ENCODE measurements around the gene KIAA1671.
"Not testable (repeated sequence)": the region's sequence is repeated elsewhere in the genome, so short reads cannot be mapped to it uniquely, and the experiment has no call there.

KIAA1671 gene

DNA sequence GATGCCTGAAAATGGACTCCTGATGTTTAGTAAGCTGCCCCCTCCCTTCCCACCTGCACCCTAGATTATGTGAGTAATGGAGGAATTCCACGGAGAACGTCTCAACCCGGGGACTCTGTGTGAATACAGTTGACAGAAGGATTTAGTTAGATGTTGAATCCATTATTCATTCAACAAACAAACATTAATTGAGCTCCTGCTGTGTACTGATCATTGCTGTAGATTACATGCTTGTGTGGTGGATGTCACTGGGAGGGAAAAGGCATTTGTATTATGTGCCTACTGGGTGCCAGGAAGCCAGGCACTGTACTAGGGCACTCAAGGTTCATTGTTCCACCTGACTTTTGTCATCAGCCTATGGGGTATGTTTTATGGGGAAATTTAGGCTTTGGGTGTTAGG lies 224.3 kb downstream of the KIAA1671 start:
- DNase-seq: no peak

DNA sequence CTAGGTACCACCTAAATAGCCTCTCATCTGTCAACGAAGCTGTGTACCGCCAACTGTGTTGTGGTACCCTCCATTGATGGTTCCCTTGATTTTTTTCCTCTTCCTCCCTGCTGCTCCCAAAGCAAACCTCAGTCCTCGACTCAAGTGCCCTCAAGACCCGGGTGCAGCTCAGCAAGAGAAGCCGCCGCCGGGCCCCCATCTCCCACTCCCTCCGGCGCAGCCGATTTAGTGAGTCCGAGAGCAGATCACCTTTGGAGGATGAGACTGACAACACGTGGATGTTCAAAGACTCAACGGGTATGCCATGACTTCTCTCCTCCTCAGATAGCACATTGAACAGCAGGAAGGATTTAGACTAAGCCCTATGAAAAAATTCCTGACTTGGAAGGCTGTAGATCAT lies 224.7 kb downstream of the KIAA1671 start:
- DNase-seq: no peak

DNA sequence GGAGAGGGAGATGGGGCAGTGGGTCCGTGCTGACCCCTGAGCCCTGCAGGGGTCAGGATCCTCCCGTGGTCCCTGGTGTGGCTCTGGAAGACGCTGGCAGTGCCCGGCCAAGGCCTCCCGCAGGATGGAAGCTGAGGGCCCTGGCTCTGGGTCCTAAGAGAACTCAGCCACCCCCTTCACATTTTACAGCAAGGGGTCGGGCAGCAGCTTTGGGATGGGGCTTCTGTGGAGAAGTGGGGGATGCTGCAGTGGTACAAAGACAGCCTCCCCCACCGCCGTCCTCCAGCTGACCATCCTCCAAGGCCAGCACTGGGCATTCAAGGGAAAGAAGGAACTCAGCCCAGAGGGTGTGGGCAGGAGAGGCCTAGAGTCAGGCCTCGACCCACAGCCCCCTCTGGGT lies 225.4 kb downstream of the KIAA1671 start:
- DNase-seq: no peak

DNA sequence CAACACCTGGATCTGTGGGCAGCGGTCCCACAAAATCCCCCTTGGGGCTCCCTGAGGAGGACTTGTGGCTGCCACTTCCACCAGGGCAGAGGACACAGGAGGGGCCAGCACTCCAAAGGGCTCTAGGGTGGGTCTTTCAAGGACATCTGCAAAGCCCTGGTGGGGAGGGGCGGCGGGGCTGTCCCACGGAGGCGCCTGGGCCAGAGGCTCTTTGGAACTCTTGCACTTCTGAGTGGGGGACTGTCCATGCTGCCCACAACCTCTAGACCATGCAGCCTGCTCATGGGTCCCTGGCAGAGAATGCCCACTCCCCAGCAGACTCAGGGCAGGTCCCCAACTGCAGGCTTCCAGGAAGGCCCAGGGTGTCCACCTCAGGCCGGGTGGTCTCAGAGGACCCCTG lies 225.8 kb downstream of the KIAA1671 start:
- DNase-seq: not testable (repeated sequence)

DNA sequence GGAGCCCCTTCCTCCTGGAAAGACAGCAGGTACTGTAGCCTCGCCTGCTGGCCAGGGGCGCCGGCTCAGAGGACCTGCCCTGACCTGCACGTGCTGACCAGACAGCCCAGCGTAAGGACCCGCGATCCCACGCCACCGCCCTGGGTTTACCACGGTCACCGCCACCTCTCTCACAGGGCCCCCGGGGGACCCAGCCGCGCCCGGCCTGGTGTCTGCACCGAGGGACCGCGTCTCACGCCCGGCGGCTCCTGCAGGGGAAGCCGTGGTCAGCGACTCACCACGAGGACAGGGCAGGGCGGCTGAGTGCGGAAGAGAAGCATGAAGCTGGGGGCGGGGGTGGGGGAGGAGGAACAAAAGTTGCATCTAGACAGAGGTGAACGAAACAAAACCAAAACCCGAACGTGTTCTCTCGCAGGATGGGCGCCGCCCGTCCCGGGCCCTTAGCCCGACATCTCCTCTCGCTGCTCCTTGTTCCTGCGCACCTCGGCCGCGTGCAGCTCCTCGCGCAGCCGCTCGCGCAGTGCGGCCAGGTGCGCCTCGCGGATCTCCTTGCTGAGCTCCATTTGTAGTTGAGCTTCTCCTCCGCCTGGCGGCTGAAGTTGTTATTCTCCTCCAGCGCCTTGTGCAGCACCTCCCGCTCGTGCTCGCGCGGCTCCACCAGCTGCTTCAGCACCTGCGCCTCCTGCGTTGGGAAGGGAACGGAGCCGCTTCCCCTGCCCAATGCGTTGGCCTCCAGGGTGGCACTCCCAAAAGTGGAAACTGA lies 226.5 kb downstream of the KIAA1671 start:
- not testable (repeated sequence) for DNase-seq

DNA sequence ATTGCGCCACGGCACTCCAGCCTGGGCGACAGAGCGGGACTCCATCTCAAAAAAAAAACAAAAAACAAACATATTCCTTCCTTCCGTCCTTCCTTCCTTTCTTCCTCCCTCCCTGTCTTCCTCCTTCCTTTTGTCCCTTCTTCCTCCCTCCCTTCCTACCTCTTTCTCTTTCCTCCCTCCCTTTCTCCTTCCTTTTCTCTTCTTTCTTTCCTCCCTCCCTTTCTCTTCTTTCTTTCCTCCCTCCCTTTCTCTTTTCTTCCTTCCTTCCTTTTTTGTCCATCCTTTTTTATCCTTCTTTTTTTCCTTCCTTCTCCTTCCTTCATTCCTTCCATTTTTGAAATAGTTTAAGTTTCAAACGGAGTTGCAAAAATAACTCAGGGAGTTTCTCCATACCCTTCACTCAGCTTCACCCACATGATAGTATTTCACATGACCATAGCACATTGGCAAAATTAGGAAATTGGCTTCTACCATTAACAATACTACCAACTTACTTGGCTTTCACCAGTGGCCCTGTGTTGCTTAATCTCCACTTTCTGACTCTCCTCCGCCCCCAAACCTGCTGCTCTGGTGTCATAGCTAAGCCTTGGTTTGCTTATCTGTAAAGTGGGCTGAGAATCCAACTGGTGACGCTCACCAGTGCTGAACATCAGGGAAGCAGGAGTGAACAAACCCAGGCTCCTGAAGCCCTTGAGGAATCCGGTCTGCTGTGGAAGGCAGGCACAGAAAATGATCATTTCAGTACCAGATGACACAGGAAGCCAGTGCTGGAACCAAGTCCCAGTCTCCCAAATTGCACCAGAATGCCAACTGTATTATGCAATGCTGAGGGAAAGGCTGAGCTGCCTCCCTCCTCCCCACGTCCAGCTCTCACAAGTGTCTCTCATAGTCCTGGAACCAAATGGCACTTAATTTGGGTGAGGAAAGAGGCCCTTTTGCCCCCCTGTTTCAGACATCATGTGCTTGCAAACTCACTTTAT lies 229.9 kb downstream of the KIAA1671 start:
- DNase-seq: no peak

DNA sequence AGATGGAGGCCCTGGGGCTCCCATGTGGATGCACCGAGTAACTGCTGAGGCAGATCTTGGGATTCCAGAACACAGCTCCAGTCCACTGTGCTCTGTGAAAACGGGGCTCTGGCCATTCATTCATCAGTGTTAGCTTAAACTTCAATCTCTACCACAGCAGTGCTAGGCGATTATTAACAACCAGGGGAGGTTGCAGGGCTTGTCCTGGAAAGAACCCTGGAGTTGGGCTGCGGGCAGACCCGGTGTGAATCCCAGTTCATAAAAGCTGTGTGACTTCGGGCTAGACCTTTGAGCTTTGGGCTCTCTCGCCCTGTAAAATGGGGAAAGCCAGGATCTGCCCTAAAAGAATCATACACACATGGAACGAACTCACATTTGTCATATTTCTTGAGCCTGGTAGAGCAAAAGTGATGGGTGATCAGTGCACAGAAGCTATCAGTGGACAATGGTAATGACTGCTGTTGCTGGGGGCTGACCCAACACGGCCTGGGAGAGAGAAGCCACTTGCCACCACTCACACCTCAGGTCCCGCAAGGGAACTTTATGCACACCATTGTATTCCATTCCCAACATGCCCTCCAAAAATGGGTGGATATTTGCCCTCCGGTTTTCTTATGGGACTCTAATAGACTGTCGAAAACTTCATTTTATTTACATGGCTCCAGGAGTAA lies 231.6 kb downstream of the KIAA1671 start:
- DNase-seq: no peak

DNA sequence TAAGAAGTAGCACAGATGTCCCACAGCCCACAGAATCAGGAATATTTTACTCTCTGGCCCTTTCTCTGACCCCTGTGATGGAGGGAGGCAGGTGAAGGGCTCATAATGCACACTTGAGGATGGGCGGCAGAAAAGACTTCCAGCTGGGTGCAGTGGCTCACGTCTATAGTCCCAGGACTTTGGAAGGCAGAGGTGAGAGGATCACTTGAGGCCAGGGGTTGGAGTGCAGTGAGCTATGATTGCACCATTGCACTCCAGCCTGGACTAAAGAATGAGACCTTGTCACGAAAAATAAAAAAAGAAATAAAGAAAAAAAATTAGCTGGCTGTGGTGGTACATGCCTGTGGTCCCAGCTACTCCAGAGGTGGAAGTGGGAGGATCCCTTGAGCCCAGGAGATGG lies 233.6 kb downstream of the KIAA1671 start:
- DNase-seq: no peak

DNA sequence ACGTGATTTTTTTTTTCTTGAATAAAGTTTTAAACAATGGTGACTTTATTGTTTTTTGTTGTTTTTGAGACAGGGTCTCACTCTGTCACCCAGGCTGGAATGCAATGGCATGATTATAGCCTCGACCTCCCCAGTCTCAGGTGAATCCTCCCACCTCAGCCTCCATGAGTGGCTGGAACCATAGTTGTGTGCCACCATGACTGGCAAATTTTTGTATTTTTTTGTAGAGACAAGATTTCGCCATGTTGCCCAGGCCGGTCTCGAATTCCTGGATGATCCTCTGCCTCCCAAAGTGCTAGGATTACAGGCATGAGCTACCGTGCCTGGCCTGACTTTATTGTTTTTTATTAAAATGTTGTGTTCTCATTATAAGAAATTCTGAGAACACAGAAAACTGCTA lies 235.0 kb downstream of the KIAA1671 start:
- no peak for DNase-seq

DNA sequence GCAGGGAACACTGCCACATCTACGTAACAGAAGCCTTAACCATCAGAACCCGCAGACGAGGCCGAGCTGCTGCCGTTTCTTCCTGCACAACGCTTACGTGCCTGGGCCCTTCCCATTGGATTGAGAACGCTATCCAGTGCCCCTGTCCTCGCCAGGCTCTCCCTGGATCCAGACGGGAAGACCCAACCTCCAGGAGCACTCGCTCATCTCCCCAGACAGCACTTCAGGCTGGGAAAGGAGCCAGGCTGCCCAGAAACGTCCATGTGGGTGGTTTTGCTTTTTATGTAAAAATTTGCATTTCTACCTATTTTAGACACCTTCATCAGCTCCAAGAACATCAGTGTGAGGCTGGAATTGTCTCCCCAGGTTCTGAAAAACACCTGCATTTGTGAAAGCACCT lies 239.9 kb downstream of the KIAA1671 start:
- no peak for DNase-seq

DNA sequence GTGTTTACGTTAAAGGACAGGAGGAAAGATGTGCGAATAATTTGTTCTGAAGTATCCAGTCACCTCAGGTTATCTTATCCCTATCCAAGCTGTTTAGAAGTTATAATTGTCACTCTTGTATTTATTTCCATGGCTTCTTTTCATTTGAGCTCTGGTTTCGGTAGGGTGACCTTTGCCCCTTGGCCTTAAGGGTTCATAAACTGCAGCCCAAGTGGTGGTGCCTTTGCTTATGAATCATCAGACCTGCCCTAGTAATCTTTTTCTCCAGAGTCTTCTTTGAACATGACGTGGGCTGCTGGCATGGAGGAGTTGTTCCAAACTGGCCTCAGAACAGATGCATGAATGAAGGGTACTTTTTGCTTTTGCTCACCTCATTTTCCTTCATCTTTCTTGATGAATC lies 240.6 kb downstream of the KIAA1671 start:
- no peak for DNase-seq

DNA sequence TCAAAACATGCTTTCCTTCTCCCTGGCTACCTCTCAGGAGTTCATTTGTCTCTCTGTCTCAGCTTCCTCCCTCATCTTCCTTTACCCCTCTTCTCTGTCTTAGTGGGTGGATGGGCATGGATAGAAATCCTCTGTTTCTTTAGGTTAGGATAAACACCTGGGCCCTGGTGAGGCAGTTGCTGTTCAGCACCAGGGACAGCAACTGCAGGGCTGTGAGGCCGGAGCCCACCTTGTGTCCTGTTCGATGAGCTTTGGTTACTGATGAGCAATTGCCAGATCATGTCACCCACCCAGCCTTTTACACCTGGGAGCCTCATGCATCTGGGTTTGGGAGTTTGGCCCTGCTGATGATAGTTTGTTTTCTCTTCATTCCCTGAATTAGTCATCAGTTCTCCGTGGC lies 241.0 kb downstream of the KIAA1671 start:
- DNase-seq: no peak

DNA sequence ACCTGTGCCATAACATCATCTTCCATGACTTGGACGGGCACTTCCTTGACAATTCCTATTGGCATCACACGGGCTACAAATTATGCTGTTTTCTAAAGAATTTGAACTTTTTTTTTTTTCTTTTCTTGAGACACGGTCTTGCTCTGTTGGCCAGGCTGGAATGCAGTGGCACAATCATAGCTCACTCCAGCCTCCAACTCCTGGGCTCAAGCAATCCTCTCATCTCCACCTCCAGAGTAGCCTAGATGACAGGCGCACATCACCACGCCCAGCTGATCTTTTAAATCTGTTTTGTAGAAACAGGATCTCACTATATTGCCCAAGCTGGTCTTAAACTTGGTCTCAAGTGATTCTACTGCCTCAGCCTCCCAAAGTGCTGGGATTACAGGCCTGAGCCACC lies 243.8 kb downstream of the KIAA1671 start:
- no peak for DNase-seq

DNA sequence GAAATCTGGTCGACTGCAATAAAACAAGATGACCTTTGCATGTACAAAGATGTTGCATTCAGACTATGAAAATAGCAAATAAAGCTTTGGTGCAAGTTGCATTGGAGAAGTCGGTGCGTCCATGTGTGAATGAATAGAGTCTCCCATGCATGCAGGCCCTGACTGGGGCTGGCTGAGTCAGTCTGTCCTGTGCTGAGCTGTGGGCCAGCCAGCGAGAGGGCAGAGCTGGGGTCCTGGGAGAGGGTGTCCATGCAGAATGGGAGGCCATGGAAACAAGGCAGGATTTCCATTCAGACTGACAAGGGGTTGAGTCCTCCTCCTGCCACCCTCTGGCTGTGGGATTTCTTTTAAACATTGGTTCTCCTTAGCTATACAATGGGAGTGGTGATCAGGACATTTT lies 244.8 kb downstream of the KIAA1671 start:
- DNase-seq: no peak

DNA sequence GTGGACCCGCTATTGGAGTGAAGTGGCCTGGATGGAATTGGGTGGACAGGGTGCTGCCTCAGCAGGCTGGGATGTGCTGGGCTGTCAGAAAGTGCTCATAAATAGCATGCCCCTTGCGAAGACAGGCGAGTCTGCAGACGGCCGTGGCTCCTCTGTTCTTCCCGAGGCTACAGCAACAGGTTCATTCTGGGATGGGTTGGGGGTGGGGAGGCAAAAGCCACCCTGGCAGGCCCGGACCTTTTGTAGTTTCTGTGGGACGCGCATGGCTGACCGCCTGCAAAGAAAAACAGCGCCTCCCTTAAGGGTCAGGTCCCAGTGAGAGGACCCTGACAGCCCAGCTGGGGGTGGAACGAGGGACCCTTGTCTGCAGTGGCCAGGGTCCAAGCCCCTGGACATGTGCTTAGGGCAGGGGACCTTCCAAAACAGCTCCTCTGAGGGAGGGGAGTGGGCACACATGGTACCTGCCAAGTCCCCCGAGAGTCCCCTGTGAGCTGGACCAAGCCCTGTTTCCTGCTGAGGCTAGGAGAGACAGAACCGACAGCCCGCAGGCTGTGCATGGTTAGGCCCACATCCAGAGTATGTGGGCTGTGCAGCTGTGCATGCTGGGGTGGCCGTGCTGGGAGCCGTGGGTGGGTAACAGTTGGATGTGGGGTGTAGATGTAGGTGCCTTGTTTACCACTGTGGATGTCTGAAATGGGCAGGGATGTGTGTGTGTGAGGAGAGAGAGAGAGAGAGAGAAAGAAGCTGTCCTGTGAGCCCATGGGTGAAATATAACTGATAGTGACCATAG lies 247.4 kb downstream of the KIAA1671 start, which contains the start of gene CRYBB3:
CRYBB3 (plus strand) TSS at position 128 of the 790 bp plus-strand sequence. CDS start 1,539 bp downstream, outside the sequence.
- DNase-seq: no peak

DNA sequence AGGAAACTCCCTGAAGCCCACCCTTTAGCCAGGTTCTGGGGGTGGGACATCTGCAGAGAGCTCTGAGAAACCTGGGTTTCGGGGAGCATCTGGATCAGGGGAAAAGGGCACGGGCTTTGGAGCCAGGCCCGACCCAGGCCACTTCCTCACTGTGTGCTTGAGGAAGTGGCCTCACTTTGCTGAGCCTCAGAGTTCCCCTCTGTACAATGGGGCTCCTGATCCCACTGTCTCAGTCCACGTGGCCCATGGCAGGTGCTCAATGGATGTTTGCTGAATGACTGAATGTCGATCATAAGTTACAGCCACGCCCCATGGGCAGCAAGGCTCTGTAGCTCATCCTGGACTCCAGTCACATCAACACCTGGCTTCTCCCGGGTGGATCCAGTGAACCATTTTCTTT lies 248.5 kb downstream of the KIAA1671 start:
- no peak for DNase-seq

DNA sequence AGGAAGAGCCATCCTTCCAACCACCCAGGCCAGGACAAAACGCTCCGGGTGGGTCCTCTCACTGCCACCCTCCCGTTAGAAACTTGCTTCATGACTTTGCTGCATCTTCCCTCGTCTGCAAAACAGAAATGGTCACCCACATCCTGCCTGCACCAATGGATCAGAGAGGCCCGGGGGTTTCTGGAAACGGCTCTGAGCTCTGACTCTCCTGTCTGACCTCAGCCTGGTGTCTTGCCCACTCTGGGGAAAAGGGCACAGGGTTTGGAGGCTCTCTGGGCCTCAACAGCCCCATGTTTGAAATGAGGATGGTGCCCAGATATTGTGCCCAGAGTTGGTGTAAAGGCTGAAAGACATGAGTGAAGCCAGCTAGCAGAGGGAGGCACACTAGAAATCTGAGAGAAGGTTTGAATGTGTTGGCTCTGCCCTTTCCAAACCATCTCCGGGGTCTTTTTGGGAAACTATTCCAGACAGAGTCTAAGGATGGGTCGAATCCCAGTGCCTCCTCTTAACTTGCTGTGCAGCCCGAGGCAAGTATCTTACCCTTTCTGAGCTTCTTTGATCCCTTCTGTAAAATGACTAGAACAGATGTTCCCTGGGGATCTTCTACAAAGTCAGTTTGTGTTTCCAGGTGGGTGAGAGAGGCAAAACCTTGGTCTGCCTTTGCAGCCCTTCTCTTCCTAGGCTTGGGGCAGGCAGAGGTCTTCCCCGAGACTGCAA lies 249.2 kb downstream of the KIAA1671 start:
- DNase-seq: no peak

DNA sequence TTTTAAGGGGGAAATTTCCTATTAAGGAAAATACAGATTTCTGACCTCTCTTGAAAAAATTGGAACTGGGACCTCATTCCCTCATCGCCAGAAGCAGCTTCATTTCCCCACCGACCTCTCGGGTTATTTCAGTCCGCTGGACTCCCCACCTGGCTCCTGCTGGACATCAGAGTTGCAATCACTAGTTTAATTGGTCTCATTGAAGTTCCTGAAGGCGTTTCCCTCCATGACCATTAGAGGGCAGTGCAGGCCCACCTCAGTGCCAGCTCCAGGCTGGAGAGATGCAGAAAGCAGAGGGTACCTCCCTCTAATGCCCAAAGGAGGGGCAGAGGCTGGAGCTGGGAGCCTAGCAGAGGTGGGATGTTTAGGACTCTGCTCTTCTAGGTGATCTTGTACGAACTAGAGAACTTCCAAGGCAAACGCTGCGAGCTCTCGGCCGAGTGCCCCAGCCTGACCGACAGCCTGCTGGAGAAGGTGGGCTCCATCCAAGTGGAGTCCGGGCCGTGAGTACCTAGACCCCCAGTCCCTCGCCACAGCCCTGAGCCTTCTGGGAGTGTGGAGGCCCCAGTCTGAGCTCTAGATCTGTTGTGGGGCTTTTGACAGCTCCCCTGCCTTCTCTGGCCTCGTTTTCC lies 249.9 kb downstream of the KIAA1671 start:
- peak; percentile 22 for DNase-seq

DNA sequence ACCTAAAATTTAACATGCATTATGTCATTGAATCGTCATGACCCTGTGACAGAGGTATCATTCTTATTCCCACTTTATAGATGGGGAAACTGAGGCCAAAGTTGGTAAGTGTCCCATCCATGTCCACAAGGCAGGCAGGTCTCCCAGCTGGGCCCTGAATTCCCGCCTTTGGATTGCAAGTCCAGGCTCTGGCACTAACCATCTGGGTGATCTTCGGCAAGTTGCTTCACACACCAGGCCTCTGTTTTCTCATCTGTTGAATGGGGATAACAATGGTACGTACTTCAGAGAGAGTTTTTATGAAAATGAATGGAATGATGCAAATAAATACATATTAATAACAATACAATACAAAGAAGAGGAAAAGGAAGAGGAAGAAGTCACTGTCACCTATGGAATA lies 250.6 kb downstream of the KIAA1671 start:
- DNase-seq: no peak

DNA sequence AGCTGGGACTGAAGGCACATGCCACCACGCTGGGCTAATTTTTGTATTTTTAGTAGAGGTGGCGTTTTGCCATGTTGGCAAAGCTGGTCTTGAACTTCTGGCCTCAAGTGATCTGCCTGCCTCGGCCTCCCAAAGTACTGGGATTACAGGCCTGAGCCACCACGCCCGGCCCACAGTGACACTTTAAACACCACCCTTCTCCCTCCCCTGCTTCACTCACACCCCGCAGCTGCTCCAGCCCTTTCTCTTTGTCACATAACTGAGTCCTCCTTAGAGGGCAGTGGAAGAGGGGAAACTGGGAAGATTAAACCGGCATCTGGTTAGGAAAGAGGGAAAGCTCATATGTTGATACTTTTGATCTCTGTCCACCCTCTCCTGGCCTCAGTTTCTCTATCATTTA lies 252.0 kb downstream of the KIAA1671 start:
- DNase-seq: not testable (repeated sequence)

DNA sequence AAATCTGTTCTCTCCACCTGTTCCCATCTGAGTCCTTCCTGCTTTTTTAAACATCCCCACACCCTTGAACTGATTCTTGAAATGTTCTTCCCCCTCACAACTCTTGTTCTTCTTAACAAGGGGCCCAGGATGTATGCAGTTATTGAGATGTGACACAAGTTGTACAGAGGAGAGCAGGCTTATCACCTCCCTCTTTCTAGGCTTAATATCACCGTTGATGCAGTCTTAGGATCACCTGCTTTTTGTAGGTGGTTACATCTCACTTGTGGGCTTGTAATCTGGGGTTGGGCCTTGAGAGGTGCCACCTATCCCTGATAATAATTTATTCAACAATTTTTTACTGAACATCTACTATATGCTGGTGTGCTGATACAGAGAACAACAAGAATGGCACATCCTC lies 253.3 kb downstream of the KIAA1671 start:
- DNase-seq: no peak

Measured in effector CD8-positive, alpha-beta T cell (primary cell).